Jurkat, Clone E6-1 (cell line): ENCODE data around the gene ALPI.

Experiments
- DNase-seq: peaks from one replicate; pipeline ENCODE4 v3.0.0-alpha.2; 2011; ENCODE audit warnings: low read depth, low spot score
- H3K4me3 ChIP-seq: 2 replicates; pipeline ENCODE4 v1.5.1; 2011; ENCODE audit warnings: mild to moderate bottlenecking, low read length, control low read depth, moderate library complexity

The ALPI gene

GRCh38 chr2:232480201-232481190 is 24.5 kb downstream of the ALPI start:
- no peak overlapping the region for H3K4me3 ChIP-seq
- DNase-seq: no peak

- H3K4me3 ChIP-seq: no peak overlapping the region
- DNase-seq: no peak
Observed at GRCh38 chr2:232481322-232482140, 25.6 kb downstream of the ALPI start.

- H3K4me3 ChIP-seq: no peak overlapping the region
- no peak for DNase-seq
Observed at GRCh38 chr2:232482301-232483238, 26.6 kb downstream of the ALPI start.

- DNase-seq: no peak
- H3K4me3 ChIP-seq: no peak overlapping the region
Observed at GRCh38 chr2:232483311-232483922, 27.5 kb downstream of the ALPI start.

GRCh38 chr2:232483923-232484627 is 28.1 kb downstream of the ALPI start:
- no peak for DNase-seq
- no peak overlapping the region for H3K4me3 ChIP-seq

- no peak overlapping the region for H3K4me3 ChIP-seq
- DNase-seq: no peak
Observed at GRCh38 chr2:232484628-232485347, 28.8 kb downstream of the ALPI start.

- no peak overlapping the region for H3K4me3 ChIP-seq
Observed at GRCh38 chr2:232485348-232485756, 29.4 kb downstream of the ALPI start.

GRCh38 chr2:232485757-232486557 is 30.0 kb downstream of the ALPI start:
- H3K4me3 ChIP-seq: no peak overlapping the region
- DNase-seq: no peak

More at GRCh38 chr2:232485348-232485756, 29.4 kb downstream of the ALPI start:
- no peak for DNase-seq

GRCh38 chr2:232486558-232487384 is 30.8 kb downstream of the ALPI start:
- DNase-seq: no peak
- H3K4me3 ChIP-seq: no peak overlapping the region

- DNase-seq: no peak
- H3K4me3 ChIP-seq: no peak within 1 kb of the TSS
Observed at GRCh38 chr2:232487385-232488096, 31.6 kb downstream of the ALPI start, which contains the start of gene ECEL1. ECEL1 (minus strand) TSS chr2:232487834; CDS start chr2:232486653, 1,181 bp downstream.

- DNase-seq: no peak
- no peak overlapping the region for H3K4me3 ChIP-seq
Observed at GRCh38 chr2:232488097-232488711, 32.3 kb downstream of the ALPI start.

GRCh38 chr2:232488721-232489300 is 32.9 kb downstream of the ALPI start:
- DNase-seq: no peak
- H3K4me3 ChIP-seq: no peak overlapping the region

GRCh38 chr2:232489516-232490220 is 33.7 kb downstream of the ALPI start:
- no peak for DNase-seq
- H3K4me3 ChIP-seq: no peak overlapping the region
